H1 (cell line): Measurements from ENCODE around the gene ADD3. TPM values are rescaled to one million over a fixed set of nuclear protein-coding genes. Genes with fewer than 3 reads are reported as not detected.

Experiments
- CTCF ChIA-PET: fragments of 300-600 bp; sonication (Branson Sonifier 250); formaldehyde crosslinking; loops from one replicate; lab custom pipeline; 2021; ENCODE audit not compliant: partially characterized antibody; lab: Charles Lee
- POLR2A ChIA-PET: fragments of 300-600 bp; sonication (Branson Sonifier 250); formaldehyde crosslinking; loops from one replicate; lab custom pipeline; 2021; ENCODE audit warnings: inconsistent platforms; ENCODE audit not compliant: partially characterized antibody; lab: Charles Lee
- DNase-seq, 2 experiments: peaks; one replicate each; pipeline versions ENCODE4 v3.0.0 to v3.0.0-alpha.2; 2010 to 2022; ENCODE audit warnings: low spot score in 2 of 2, low read depth in 1 of 2, mixed read lengths in 1 of 2
- FAIRE-seq: peaks from 2 replicates; lab custom pipeline; 2011; peaks lifted over from hg19 to GRCh38; lab: Jason Lieb, UNC
- H2AFZ ChIP-seq: 2 replicates; pipeline ENCODE4 v1.8.1; 2012; ENCODE audit warnings: low read length, inconsistent platforms
- H2AK5ac ChIP-seq: 2 replicates; pipeline ENCODE4 v1.6.1; 2013; ENCODE audit warnings: low read depth, low read length
- H2BK120ac ChIP-seq: replicated peaks from 2 replicates; pipeline ENCODE3; 2013; ENCODE audit warnings: low read depth, low read length, inconsistent platforms
- H2BK12ac ChIP-seq: 2 replicates; pipeline ENCODE4 v1.6.1; 2013; ENCODE audit warnings: low read depth, low read length
- H2BK15ac ChIP-seq: 2 replicates; pipeline ENCODE4 v1.6.1; 2013; ENCODE audit warnings: low read length
- H2BK20ac ChIP-seq: 2 replicates; pipeline ENCODE4 v1.6.1; 2013; ENCODE audit warnings: low read length
- H2BK5ac ChIP-seq: 2 replicates; pipeline ENCODE4 v1.6.1; 2013; ENCODE audit warnings: low read depth, low read length
- H3K14ac ChIP-seq: 2 replicates; pipeline ENCODE4 v1.6.1; 2013; ENCODE audit warnings: inconsistent platforms; ENCODE audit not compliant: insufficient read length
- H3K18ac ChIP-seq: 2 replicates; pipeline ENCODE4 v1.6.1; 2013; ENCODE audit warnings: low read length; ENCODE audit errors: extremely low read depth
- H3K23ac ChIP-seq: 2 replicates; pipeline ENCODE4 v1.6.1; 2013; ENCODE audit warnings: inconsistent platforms; ENCODE audit not compliant: insufficient read length
- H3K23me2 ChIP-seq: 2 replicates; pipeline ENCODE4 v1.6.1; 2013; ENCODE audit warnings: low read depth, low read length
- H3K27ac ChIP-seq: 2 replicates; pipeline ENCODE4 v1.6.1; 2011; ENCODE audit warnings: low read depth, low read length, inconsistent platforms
- H3K27me3 ChIP-seq, 4 experiments: replicated peaks in 1 of 4; 1 replicate in 1 of 4; 2 replicates in 3 of 4; pipeline versions ENCODE4 v1.6.1 to v1.8.1; 2011 to 2013; ENCODE audit warnings: low read length in 3 of 4, mild to moderate bottlenecking in 3 of 4, inconsistent platforms in 2 of 4, mixed read lengths in 2 of 4, moderate library complexity in 1 of 4; ENCODE audit not compliant: control insufficient read depth in 3 of 4, insufficient read depth in 3 of 4; ENCODE audit errors: extremely low read depth in 1 of 4
- H3K36me3 ChIP-seq, 4 experiments: 2 replicates each; pipeline versions ENCODE4 v1.6.1 to v1.8.1; 2011 to 2013; ENCODE audit warnings: mild to moderate bottlenecking in 4 of 4, low read length in 3 of 4, moderate library complexity in 2 of 4, control low read depth in 1 of 4, inconsistent platforms in 1 of 4; ENCODE audit not compliant: insufficient read depth in 4 of 4, control insufficient read depth in 2 of 4
- H3K4ac ChIP-seq: replicated peaks from 2 replicates; pipeline ENCODE3; 2013; ENCODE audit warnings: low read length, low read depth, mixed read lengths, inconsistent platforms; ENCODE audit not compliant: insufficient read length
- H3K4me1 ChIP-seq, 4 experiments: replicated peaks in 1 of 4; 1 replicate in 1 of 4; 2 replicates in 3 of 4; pipeline versions ENCODE4 v1.6.1 to v1.8.1; 2011 to 2013; ENCODE audit warnings: low read length in 3 of 4, inconsistent platforms in 2 of 4, mixed read lengths in 1 of 4; ENCODE audit not compliant: insufficient read depth in 4 of 4, control insufficient read depth in 3 of 4
- H3K4me2 ChIP-seq, 2 experiments: 2 replicates each; pipeline versions ENCODE4 v1.6.1 to v1.8.1; 2011 to 2013; ENCODE audit warnings: low read depth in 2 of 2, low read length in 2 of 2, control low read depth in 1 of 2, inconsistent platforms in 1 of 2, mild to moderate bottlenecking in 1 of 2; ENCODE audit not compliant: insufficient read depth in 1 of 2
- H3K4me3 ChIP-seq, 4 experiments: fragments of 200-600, 300-600 bp in 1 of 4; sonication (generic), shearing (Covaris generic), sonication (Bioruptor Twin) in 1 of 4; 2 replicates each; pipeline versions ENCODE4 v1.5.1 to v1.8.1; 2011 to 2016; ENCODE audit warnings: low read length in 4 of 4, low read depth in 3 of 4, control low read depth in 2 of 4, inconsistent platforms in 2 of 4, mild to moderate bottlenecking in 2 of 4, mixed read lengths in 1 of 4, moderate library complexity in 1 of 4; ENCODE audit not compliant: insufficient read depth in 2 of 4; ENCODE audit errors: extremely low read depth in 1 of 4
- H3K56ac ChIP-seq: replicated peaks from 2 replicates; pipeline ENCODE3; 2013; ENCODE audit warnings: low read depth, mild to moderate bottlenecking, mixed read lengths, low read length, inconsistent platforms; ENCODE audit not compliant: insufficient read length
- H3K79me1 ChIP-seq: 2 replicates; pipeline ENCODE4 v1.6.1; 2013; ENCODE audit warnings: low read depth, low read length, control low read depth
- H3K79me2 ChIP-seq, 2 experiments: 2 replicates each; pipeline versions ENCODE4 v1.6.1 to v1.8.1; 2012 to 2013; ENCODE audit warnings: low read length in 2 of 2, mild to moderate bottlenecking in 2 of 2, inconsistent platforms in 1 of 2; ENCODE audit not compliant: insufficient read depth in 2 of 2, control insufficient read depth in 1 of 2
- H3K9ac ChIP-seq, 4 experiments: replicated peaks in 1 of 4; 1 replicate in 1 of 4; 2 replicates in 3 of 4; pipeline versions ENCODE4 v1.6.1 to v1.8.1; 2011 to 2013; ENCODE audit warnings: low read depth in 3 of 4, low read length in 3 of 4, control low read depth in 2 of 4, mild to moderate bottlenecking in 2 of 4, moderate library complexity in 2 of 4, inconsistent platforms in 1 of 4; ENCODE audit errors: extremely low read depth in 1 of 4
- H3K9me3 ChIP-seq, 2 experiments: 2 replicates each; pipeline versions ENCODE4 v1.6.1 to v1.8.1; 2012 to 2013; ENCODE audit warnings: mild to moderate bottlenecking in 2 of 2, moderate library complexity in 2 of 2, control low read depth in 1 of 2, inconsistent platforms in 1 of 2, low read depth in 1 of 2, low read length in 1 of 2, mixed read lengths in 1 of 2; ENCODE audit not compliant: insufficient read depth in 2 of 2
- H4K20me1 ChIP-seq, 2 experiments: replicated peaks in 1 of 2; 2 replicates each; pipeline versions ENCODE3 to v1.8.1; 2011 to 2013; ENCODE audit warnings: inconsistent platforms in 2 of 2, low read length in 2 of 2, mild to moderate bottlenecking in 1 of 2; ENCODE audit not compliant: insufficient read depth in 2 of 2, control insufficient read depth in 1 of 2
- H4K5ac ChIP-seq: 2 replicates; pipeline ENCODE4 v1.6.1; 2013; ENCODE audit warnings: low read length, low read depth, mixed read lengths, inconsistent platforms; ENCODE audit not compliant: insufficient read length
- H4K8ac ChIP-seq: 2 replicates; pipeline ENCODE4 v1.8.0; 2013; ENCODE audit warnings: mild to moderate bottlenecking, moderate library complexity, low read length, inconsistent platforms; ENCODE audit not compliant: insufficient read depth; ENCODE audit errors: extremely low read depth
- H4K91ac ChIP-seq: replicated peaks from 2 replicates; pipeline ENCODE3; 2013; ENCODE audit warnings: low read length, mixed read lengths, inconsistent platforms; ENCODE audit not compliant: insufficient read length
- ATF3 ChIP-seq: IDR thresholded peaks from 2 replicates; pipeline ENCODE4 v1.6.1; 2011; ENCODE audit warnings: low read depth, mild to moderate bottlenecking, low read length; ENCODE audit not compliant: insufficient read depth
- BCL11A ChIP-seq, 2 experiments: IDR thresholded peaks; one replicate each; pipeline ENCODE4 v1.6.1; 2011; ENCODE audit warnings: low read depth in 2 of 2, low read length in 2 of 2, mild to moderate bottlenecking in 2 of 2
- BRCA1 ChIP-seq: IDR thresholded peaks from 2 replicates; pipeline ENCODE4 v1.6.1; 2012; ENCODE audit warnings: low read depth, low read length, improper control_type of control experiment
- MAFK ChIP-seq: IDR thresholded peaks from 2 replicates; pipeline ENCODE4 v1.6.1; 2012; ENCODE audit warnings: low read depth, mild to moderate bottlenecking, improper control_type of control experiment, low read length
- POLR2A ChIP-seq, 2 experiments: IDR thresholded peaks; 1 replicate in 1 of 2; 2 replicates in 1 of 2; pipeline ENCODE4 v1.6.1; 2011; ENCODE audit warnings: low read depth in 2 of 2, low read length in 2 of 2, mild to moderate bottlenecking in 2 of 2; ENCODE audit errors: control extremely low read depth in 1 of 2
- TCF12 ChIP-seq: IDR thresholded peaks from 2 replicates; pipeline ENCODE4 v1.6.1; 2011; ENCODE audit warnings: low read depth, mild to moderate bottlenecking, low read length
- WGBS, 2 experiments: shearing (Covaris generic) in 1 of 2; methylation state at CpG; one replicate each; pipeline versions ENCODE4 v1.1.6 to v1.1.7; 2013 to 2015; ENCODE audit warnings: low lambda C conversion rate in 2 of 2, mixed read lengths in 2 of 2, inconsistent platforms in 1 of 2, low coverage in 1 of 2, missing lambda C conversion rate in 1 of 2; ENCODE audit not compliant: insufficient replicate concordance in 2 of 2, insufficient coverage in 1 of 2, insufficient read length in 1 of 2; ENCODE audit errors: extremely low coverage in 1 of 2, missing lambda C conversion rate in 1 of 2; 5-methylcytosine and 5-hydroxymethylcytosine counted together
- polyA plus RNA-seq, 7 experiments: library from polyadenylated mRNA; depleted of rRNA in 3 of 7; stranded (reverse) in 5 of 7; unstranded in 2 of 7; fragments of >200 nt in 5 of 7; fragments of 200-250 nt in 2 of 7; gene quantifications; 1 replicate in 5 of 7; 2 replicates in 1 of 7; 4 replicates in 1 of 7; pipeline versions ENCODE4 v1.2.1 to v1.2.3, GENCODE V29; 2011 to 2013; ENCODE audit warnings: missing spikeins in 2 of 7, mixed read lengths in 2 of 7
- total RNA-seq: library from RNA; stranded (reverse); fragmentation: NEBNext Ultra II Directional; extraction: Animal tissue kit (Norgen Biotek cat#: 25700); gene quantifications from 2 replicates; pipeline ENCODE4 v1.2.1, GENCODE V29; 2021

Gene ADD3
- total and polyA plus RNA-seq, 2 of the 8 experiments (the other 6 are each of a cell fraction or from before 2014, with no cell fraction given) = 44.7 to 85.6 TPM

- Histone ChIP-seq H3K27me3 (no peaks in the 10 kb centered on the region), H3K9ac (no peak overlapping the region), H3K56ac (no peak overlapping the region), H3K18ac (no peak overlapping the region), H3K23ac (no peak overlapping the region), H3K27ac (no peak overlapping the region), H3K79me2 (peaks cover 0 to 19% of the 10 kb centered on the region in 2 experiments; a peak in 2 of 4 replicates), H3K4me3 (no peak overlapping the region), H2AFZ (no peak overlapping the region), H3K23me2 (no peaks in the 10 kb centered on the region), H4K20me1 (no peaks in the 10 kb centered on the region), H3K4me2 (no peak overlapping the region), H4K5ac (no peak overlapping the region), H2BK15ac (no peak overlapping the region), H3K79me1 (no peaks in the 10 kb centered on the region), H4K91ac (no peak overlapping the region), H3K14ac (no peak overlapping the region), H2BK20ac (no peak overlapping the region), H3K4ac (no peak overlapping the region), H2BK5ac (no peak overlapping the region), H3K4me1 (peaks cover 0 to 4% (median 0%) of the 10 kb centered on the region in 4 experiments; a peak in 1 of 7 replicates), H3K36me3 (no peaks in the 10 kb centered on the region), H4K8ac (no peak overlapping the region), H3K9me3 (no peaks in the 10 kb centered on the region), H2AK5ac (no peak overlapping the region), H2BK12ac (no peak overlapping the region), H2BK120ac (no peak overlapping the region)
- CTCF ChIA-PET = interaction anchor here (0.7 to 1.6 kb wide), 5 partner anchors 10 to 266 kb away, joined by 3 to 7 read pairs (median 4); no protein-coding TSS in a partner anchor
- no peak for TF ChIP-seq BRCA1
- TF ChIP-seq POLR2A (IDR thresholded peaks at IDR 0.05; ENCODE audit: control extremely low read depth in 1 of 2, low read depth in 2 of 2, low read length in 2 of 2) = no peak
- no peak for TF ChIP-seq ATF3
- TF ChIP-seq BCL11A (IDR thresholded peaks at IDR 0.05; ENCODE audit: low read depth in 2 of 2, low read length in 2 of 2) = no peak
- TF ChIP-seq MAFK = peak; percentile 63; the same call in 1 of the 2 replicates
- TF ChIP-seq TCF12 = no peak
- DNase-seq (no peak), FAIRE-seq (no peak)
- POLR2A ChIA-PET = interaction anchor here (0.8 to 1.4 kb wide), 2 partner anchors 14 to 15 kb away, joined by 3 to 4 read pairs; no protein-coding TSS in a partner anchor
- WGBS, 2 experiments = 92% methylated on average over 4 of the region's 4 CpGs; no CpG with 5 or more reads in 1 of the 2 experiments
Measured at GRCh38 chr10:110088367-110089104, 80.8 kb downstream of the ADD3 start.
